ENCODE results near the gene RAPH1. TPM values are rescaled to one million over a fixed set of nuclear protein-coding genes. Genes with fewer than 3 reads are reported as not detected.

Gene RAPH1, protein sequence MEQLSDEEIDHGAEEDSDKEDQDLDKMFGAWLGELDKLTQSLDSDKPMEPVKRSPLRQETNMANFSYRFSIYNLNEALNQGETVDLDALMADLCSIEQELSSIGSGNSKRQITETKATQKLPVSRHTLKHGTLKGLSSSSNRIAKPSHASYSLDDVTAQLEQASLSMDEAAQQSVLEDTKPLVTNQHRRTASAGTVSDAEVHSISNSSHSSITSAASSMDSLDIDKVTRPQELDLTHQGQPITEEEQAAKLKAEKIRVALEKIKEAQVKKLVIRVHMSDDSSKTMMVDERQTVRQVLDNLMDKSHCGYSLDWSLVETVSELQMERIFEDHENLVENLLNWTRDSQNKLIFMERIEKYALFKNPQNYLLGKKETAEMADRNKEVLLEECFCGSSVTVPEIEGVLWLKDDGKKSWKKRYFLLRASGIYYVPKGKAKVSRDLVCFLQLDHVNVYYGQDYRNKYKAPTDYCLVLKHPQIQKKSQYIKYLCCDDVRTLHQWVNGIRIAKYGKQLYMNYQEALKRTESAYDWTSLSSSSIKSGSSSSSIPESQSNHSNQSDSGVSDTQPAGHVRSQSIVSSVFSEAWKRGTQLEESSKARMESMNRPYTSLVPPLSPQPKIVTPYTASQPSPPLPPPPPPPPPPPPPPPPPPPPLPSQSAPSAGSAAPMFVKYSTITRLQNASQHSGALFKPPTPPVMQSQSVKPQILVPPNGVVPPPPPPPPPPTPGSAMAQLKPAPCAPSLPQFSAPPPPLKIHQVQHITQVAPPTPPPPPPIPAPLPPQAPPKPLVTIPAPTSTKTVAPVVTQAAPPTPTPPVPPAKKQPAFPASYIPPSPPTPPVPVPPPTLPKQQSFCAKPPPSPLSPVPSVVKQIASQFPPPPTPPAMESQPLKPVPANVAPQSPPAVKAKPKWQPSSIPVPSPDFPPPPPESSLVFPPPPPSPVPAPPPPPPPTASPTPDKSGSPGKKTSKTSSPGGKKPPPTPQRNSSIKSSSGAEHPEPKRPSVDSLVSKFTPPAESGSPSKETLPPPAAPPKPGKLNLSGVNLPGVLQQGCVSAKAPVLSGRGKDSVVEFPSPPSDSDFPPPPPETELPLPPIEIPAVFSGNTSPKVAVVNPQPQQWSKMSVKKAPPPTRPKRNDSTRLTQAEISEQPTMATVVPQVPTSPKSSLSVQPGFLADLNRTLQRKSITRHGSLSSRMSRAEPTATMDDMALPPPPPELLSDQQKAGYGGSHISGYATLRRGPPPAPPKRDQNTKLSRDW
- 17.7 TPM for polyA plus RNA-seq (2013, experiment 1 of 2)
- 19.0 TPM for polyA plus RNA-seq (2013, experiment 2 of 2)

DNA sequence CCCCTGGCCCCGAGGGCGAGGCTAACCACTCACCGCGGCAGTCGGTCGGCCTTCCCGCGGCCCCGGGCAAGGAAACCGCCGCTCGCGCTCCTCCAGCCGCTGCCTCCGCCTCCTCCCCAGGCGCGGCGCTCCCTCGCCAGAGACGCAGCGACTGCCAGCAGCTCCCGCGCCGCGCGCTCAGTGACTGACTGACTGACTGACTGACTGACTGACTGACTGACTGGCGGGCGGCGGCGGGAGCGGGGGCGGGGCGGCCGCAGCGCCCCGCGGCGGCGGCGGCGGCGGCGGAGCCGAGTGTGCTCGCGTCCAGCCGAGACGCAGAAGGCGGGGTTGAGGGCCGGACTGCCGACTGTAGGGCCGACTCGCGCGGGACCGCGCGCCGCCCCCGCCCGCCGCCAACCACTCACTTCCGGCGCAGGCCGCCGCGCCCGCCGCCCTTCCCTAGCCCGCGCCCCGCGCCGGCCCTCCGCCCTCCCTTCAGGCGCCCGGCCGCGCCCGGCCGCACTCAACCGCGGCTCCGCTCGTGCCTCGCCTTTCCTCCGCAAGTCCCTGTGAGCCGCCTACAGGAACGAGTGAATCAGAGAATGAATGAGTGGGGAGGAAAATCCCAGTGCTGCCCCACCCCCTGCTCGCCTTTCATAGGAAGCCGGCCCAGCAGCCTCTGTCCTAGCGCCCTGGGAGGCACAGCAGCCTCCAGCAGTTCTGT, at the start of gene RAPH1:
Gene RAPH1 (minus strand): TSS at position 224 of the 706 bp plus-strand sequence. CDS start 39,948 bp downstream, outside the sequence.
- Histone ChIP-seq H4K8ac (ENCODE audit: low read depth, low read length) (peak within 1 kb of the TSS; percentile 87), H3K4me1 (ENCODE audit: control insufficient read depth, low read depth, low read length) (peaks cover 6% of the 10 kb centered on the region), H3K27ac (ENCODE audit: low read depth, low read length) (peak within 1 kb of the TSS; percentile 99), H3K9ac (ENCODE audit: low read length) (peak within 1 kb of the TSS; percentile 90), H2BK15ac (replicated peaks; ENCODE audit: low read depth) (no peak within 1 kb of the TSS), H3K18ac (ENCODE audit: low read length) (peak within 1 kb of the TSS; percentile 91), H3K4me2 (ENCODE audit: low read length) (peak within 1 kb of the TSS; percentile 99), H3K79me2 (ENCODE audit: control insufficient read depth, insufficient read depth, low read length) (peaks cover 29% of the 10 kb centered on the region), H2BK120ac (ENCODE audit: low read depth, low read length) (no peak within 1 kb of the TSS), H3K4ac (ENCODE audit: low read depth, low read length) (peak within 1 kb of the TSS; percentile 95), H2AK5ac (ENCODE audit: low read length) (peak within 1 kb of the TSS; percentile 74), H3K23ac (ENCODE audit: low read length) (peak within 1 kb of the TSS; percentile 92), H3K36me3 (ENCODE audit: control insufficient read depth, insufficient read depth, low read length) (no peaks in the 10 kb centered on the region), H3K79me1 (ENCODE audit: low read length) (peaks cover 6% of the 10 kb centered on the region), H2BK5ac (ENCODE audit: low read length) (peak within 1 kb of the TSS; percentile 80), H4K5ac (ENCODE audit: low read length) (peak within 1 kb of the TSS; percentile 39), H3K4me3 (ENCODE audit: low read length) (peak within 1 kb of the TSS; percentile 80), H3K56ac (ENCODE audit: low read length) (peak within 1 kb of the TSS; percentile 96), H3K27me3 (ENCODE audit: insufficient read depth, low read length, poor library complexity) (no peaks in the 10 kb centered on the region)
- no CpG with 5 or more reads among the region's 92 CpGs for WGBS (ENCODE audit: extremely low coverage, insufficient coverage, low lambda C conversion rate)
- DNase-seq, result peak; percentile 94

DNA sequence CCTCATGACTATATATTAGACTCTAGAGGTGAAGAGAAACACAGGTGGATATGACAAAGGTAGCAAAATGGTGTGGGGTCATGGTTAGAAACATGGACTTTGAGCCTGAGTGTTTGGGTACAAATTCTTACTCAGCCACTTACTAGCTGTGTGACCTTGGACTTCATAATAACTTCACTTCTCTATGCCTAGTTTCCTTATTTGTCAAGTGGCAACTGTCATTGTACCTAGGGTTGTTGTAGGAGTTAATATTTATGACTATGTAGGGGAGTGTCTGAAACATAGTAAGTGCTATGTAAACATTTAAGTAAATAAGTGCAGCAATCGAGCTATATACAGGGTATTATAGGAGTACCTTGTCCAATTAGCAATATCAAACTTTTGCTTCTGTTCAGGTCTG, 49.7 kb upstream of the RAPH1 start:
- Histone ChIP-seq H2BK5ac (ENCODE audit: low read length) (no peak overlapping the region), H3K4me3 (ENCODE audit: low read length) (no peak overlapping the region), H3K79me2 (ENCODE audit: control insufficient read depth, insufficient read depth, low read length) (no peaks in the 10 kb centered on the region), H2BK15ac (replicated peaks; ENCODE audit: low read depth) (no peak overlapping the region), H3K4me1 (ENCODE audit: control insufficient read depth, low read depth, low read length) (peaks cover 4% of the 10 kb centered on the region), H4K8ac (ENCODE audit: low read depth, low read length) (no peak overlapping the region), H3K4me2 (ENCODE audit: low read length) (no peak overlapping the region), H2BK120ac (ENCODE audit: low read depth, low read length) (no peak overlapping the region), H3K79me1 (ENCODE audit: low read length) (no peaks in the 10 kb centered on the region), H3K56ac (ENCODE audit: low read length) (no peak overlapping the region), H3K27me3 (ENCODE audit: insufficient read depth, low read length, poor library complexity) (no peaks in the 10 kb centered on the region), H3K36me3 (ENCODE audit: control insufficient read depth, insufficient read depth, low read length) (no peaks in the 10 kb centered on the region), H3K9ac (ENCODE audit: low read length) (no peak overlapping the region), H4K5ac (ENCODE audit: low read length) (no peak overlapping the region), H3K18ac (ENCODE audit: low read length) (no peak overlapping the region), H2AK5ac (ENCODE audit: low read length) (no peak overlapping the region), H3K4ac (ENCODE audit: low read depth, low read length) (no peak overlapping the region), H3K23ac (ENCODE audit: low read length) (no peak overlapping the region), H3K27ac (ENCODE audit: low read depth, low read length) (no peak overlapping the region)
- DNase-seq, result no peak
- no CpG with 5 or more reads among the region's 1 CpG for WGBS (ENCODE audit: extremely low coverage, insufficient coverage, low lambda C conversion rate)

DNA sequence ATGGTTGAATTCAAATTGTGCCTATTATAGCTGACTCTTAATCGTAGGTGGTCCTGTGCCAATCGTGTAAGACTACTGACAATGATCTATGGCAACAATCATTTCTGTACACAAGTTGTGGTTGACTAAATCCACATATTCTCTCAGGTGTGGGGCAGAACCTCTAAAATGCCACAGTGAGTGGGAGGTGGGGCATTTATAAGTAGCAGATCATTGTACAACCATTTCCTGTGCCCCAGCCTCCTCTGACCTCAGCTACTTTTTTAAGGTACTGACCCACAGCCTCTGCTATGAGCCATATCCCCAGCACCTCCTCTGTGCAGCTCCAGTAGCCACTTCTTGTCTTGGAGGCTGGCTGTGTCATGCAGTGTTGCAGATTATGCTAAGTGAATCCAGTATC, 48.6 kb upstream of the RAPH1 start:
- DNase-seq, result no peak
- no peak overlapping the region for H3K27ac ChIP-seq (ENCODE audit: low read depth, low read length)

DNA sequence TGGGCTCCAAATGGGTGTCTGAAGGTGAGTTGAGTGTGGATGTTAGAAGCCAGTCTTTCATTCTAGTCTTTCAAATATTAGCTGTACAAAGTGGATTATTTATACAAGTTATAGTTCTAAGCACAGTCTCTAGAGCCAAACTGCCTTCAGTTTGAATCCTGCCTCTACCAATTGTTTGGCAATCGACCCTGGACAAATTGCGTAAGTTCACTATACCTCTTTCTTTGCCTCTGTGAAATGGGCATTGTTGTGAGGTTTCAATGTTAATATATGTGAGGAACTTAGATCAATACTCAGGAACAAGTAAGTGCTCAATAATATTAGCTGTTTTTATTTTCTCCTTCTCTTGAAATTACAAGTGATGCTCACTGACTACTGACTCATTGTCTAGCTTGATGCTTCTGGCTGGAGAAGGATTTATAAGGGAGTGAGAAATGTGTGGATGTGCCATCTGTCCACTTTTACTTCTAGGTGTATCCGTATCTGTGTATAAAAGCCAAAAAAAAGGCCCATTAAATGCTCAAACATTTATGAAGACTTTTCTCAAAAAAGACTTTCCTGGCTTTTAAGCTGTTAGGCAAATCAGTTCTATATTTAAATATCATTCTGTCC, 48.1 kb upstream of the RAPH1 start:
- Histone ChIP-seq H3K56ac (ENCODE audit: low read length) (no peak overlapping the region), H3K4me3 (ENCODE audit: low read length) (no peak overlapping the region), H3K4me2 (ENCODE audit: low read length) (no peak overlapping the region), H3K4me1 (ENCODE audit: control insufficient read depth, low read depth, low read length) (peaks cover 10% of the 10 kb centered on the region), H3K79me2 (ENCODE audit: control insufficient read depth, insufficient read depth, low read length) (no peaks in the 10 kb centered on the region), H2BK15ac (replicated peaks; ENCODE audit: low read depth) (no peak overlapping the region), H3K23ac (ENCODE audit: low read length) (no peak overlapping the region), H3K18ac (ENCODE audit: low read length) (no peak overlapping the region), H2BK5ac (ENCODE audit: low read length) (no peak overlapping the region), H3K27me3 (ENCODE audit: insufficient read depth, low read length, poor library complexity) (no peaks in the 10 kb centered on the region), H2AK5ac (ENCODE audit: low read length) (no peak overlapping the region), H3K79me1 (ENCODE audit: low read length) (no peaks in the 10 kb centered on the region), H3K27ac (ENCODE audit: low read depth, low read length) (no peak overlapping the region), H4K5ac (ENCODE audit: low read length) (no peak overlapping the region), H2BK120ac (ENCODE audit: low read depth, low read length) (no peak overlapping the region), H3K4ac (ENCODE audit: low read depth, low read length) (no peak overlapping the region), H3K9ac (ENCODE audit: low read length) (no peak overlapping the region), H4K8ac (ENCODE audit: low read depth, low read length) (no peak overlapping the region), H3K36me3 (ENCODE audit: control insufficient read depth, insufficient read depth, low read length) (no peaks in the 10 kb centered on the region)
- no CpG with 5 or more reads among the region's 3 CpGs for WGBS (ENCODE audit: extremely low coverage, insufficient coverage, low lambda C conversion rate)
- DNase-seq, result no peak

More for the DNA sequence above, 48.6 kb upstream of the RAPH1 start:
- H2BK120ac ChIP-seq (ENCODE audit: low read depth, low read length), result no peak overlapping the region
- no peak overlapping the region for H3K56ac ChIP-seq (ENCODE audit: low read length)
- no peak overlapping the region for H3K9ac ChIP-seq (ENCODE audit: low read length)
- no peak overlapping the region for H3K23ac ChIP-seq (ENCODE audit: low read length)
- H3K79me1 ChIP-seq (ENCODE audit: low read length), result no peaks in the 10 kb centered on the region
- no peak overlapping the region for H2BK5ac ChIP-seq (ENCODE audit: low read length)
- no peak overlapping the region for H3K4ac ChIP-seq (ENCODE audit: low read depth, low read length)
- no peak overlapping the region for H2BK15ac ChIP-seq (replicated peaks; ENCODE audit: low read depth)
- H3K36me3 ChIP-seq (ENCODE audit: control insufficient read depth, insufficient read depth, low read length), result no peaks in the 10 kb centered on the region
- no peak overlapping the region for H4K5ac ChIP-seq (ENCODE audit: low read length)
- no peak overlapping the region for H3K4me3 ChIP-seq (ENCODE audit: low read length)
- H2AK5ac ChIP-seq (ENCODE audit: low read length), result no peak overlapping the region
- H3K79me2 ChIP-seq (ENCODE audit: control insufficient read depth, insufficient read depth, low read length), result no peaks in the 10 kb centered on the region
- no peak overlapping the region for H4K8ac ChIP-seq (ENCODE audit: low read depth, low read length)
- H3K4me2 ChIP-seq (ENCODE audit: low read length), result no peak overlapping the region
- WGBS (ENCODE audit: extremely low coverage, insufficient coverage, low lambda C conversion rate), result no CpG with 5 or more reads among the region's 2 CpGs
- no peaks in the 10 kb centered on the region for H3K27me3 ChIP-seq (ENCODE audit: insufficient read depth, low read length, poor library complexity)
- H3K4me1 ChIP-seq (ENCODE audit: control insufficient read depth, low read depth, low read length), result peaks cover 9% of the 10 kb centered on the region
- H3K18ac ChIP-seq (ENCODE audit: low read length), result no peak overlapping the region

DNA sequence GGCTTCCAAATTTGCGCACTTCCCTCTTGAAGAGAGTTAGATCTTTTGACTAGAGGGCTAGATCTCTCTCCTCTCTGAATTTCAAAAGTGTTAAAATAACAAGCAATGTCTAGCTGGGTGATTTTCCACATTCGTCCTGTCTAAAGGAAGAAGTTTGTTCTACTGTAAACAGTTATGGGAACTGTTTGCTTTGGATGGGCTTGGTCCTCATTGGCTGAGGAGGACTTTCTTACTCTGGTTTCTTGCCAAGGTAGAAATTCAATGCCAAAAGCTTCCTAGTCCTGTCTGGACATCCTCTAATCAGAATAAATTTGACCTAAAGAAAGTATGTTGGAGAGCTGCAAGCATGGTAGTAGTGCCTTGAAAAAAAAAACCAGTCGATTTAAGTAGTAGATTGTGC, 47.4 kb upstream of the RAPH1 start:
- H4K8ac ChIP-seq (ENCODE audit: low read depth, low read length), result no peak overlapping the region
- H3K4me2 ChIP-seq (ENCODE audit: low read length), result no peak overlapping the region
- H3K79me1 ChIP-seq (ENCODE audit: low read length), result no peaks in the 10 kb centered on the region
- H3K36me3 ChIP-seq (ENCODE audit: control insufficient read depth, insufficient read depth, low read length), result no peaks in the 10 kb centered on the region
- H3K79me2 ChIP-seq (ENCODE audit: control insufficient read depth, insufficient read depth, low read length), result no peaks in the 10 kb centered on the region
- DNase-seq, result no peak
- H3K4me3 ChIP-seq (ENCODE audit: low read length), result no peak overlapping the region
- no peak overlapping the region for H2AK5ac ChIP-seq (ENCODE audit: low read length)
- no peak overlapping the region for H4K5ac ChIP-seq (ENCODE audit: low read length)
- peaks cover 10% of the 10 kb centered on the region for H3K4me1 ChIP-seq (ENCODE audit: control insufficient read depth, low read depth, low read length)
- no peak overlapping the region for H3K27ac ChIP-seq (ENCODE audit: low read depth, low read length)
- H2BK15ac ChIP-seq (replicated peaks; ENCODE audit: low read depth), result no peak overlapping the region
- no peak overlapping the region for H3K4ac ChIP-seq (ENCODE audit: low read depth, low read length)
- no peak overlapping the region for H2BK5ac ChIP-seq (ENCODE audit: low read length)
- H3K23ac ChIP-seq (ENCODE audit: low read length), result no peak overlapping the region
- no peak overlapping the region for H3K56ac ChIP-seq (ENCODE audit: low read length)
- no peak overlapping the region for H2BK120ac ChIP-seq (ENCODE audit: low read depth, low read length)
- no peak overlapping the region for H3K9ac ChIP-seq (ENCODE audit: low read length)
- no CpG with 5 or more reads among the region's 3 CpGs for WGBS (ENCODE audit: extremely low coverage, insufficient coverage, low lambda C conversion rate)
- no peaks in the 10 kb centered on the region for H3K27me3 ChIP-seq (ENCODE audit: insufficient read depth, low read length, poor library complexity)
- H3K18ac ChIP-seq (ENCODE audit: low read length), result no peak overlapping the region

All from mesendoderm (in vitro differentiated cells).